CD1c-positive myeloid dendritic cell (primary cell): Measurements from ENCODE around the gene CIDEC.
"Not testable (repeated sequence)": the region's sequence is repeated elsewhere in the genome, so short reads cannot be mapped to it uniquely, and the experiment has no call there.

ENCODE experiments used
- DNase-seq: peaks from one replicate; pipeline ENCODE4 v3.0.0-alpha.2; 2016; ENCODE audit errors: extremely low spot score

The CIDEC gene

GRCh38 chr3:9901967-9902366 lies 21.9 kb upstream of the CIDEC start:
- DNase-seq: no peak

GRCh38 chr3:9900965-9901415 lies 20.9 kb upstream of the CIDEC start:
- not testable (repeated sequence) for DNase-seq

- no peak for DNase-seq
Measured at GRCh38 chr3:9899289-9899791, 19.3 kb upstream of the CIDEC start.

GRCh38 chr3:9898467-9899241 lies 18.6 kb upstream of the CIDEC start:
- DNase-seq: no peak

- DNase-seq: no peak
Measured at GRCh38 chr3:9897408-9898372, 17.6 kb upstream of the CIDEC start.

GRCh38 chr3:9896755-9897407 lies 16.8 kb upstream of the CIDEC start:
- not testable (repeated sequence) for DNase-seq

GRCh38 chr3:9895715-9896114 lies 15.7 kb upstream of the CIDEC start:
- DNase-seq: not testable (repeated sequence)

- no peak for DNase-seq
Measured at GRCh38 chr3:9893739-9894138, 13.7 kb upstream of the CIDEC start.

GRCh38 chr3:9891072-9891622 lies 11.1 kb upstream of the CIDEC start:
- no peak for DNase-seq

- DNase-seq: peak; percentile 97
Measured at GRCh38 chr3:9890249-9891071, 10.4 kb upstream of the CIDEC start, which contains the start of gene JAGN1. Gene JAGN1, plus strand, starts transcription at chr3:9890610. Its CDS starts 113 bp downstream, at chr3:9890723.

GRCh38 chr3:9889405-9889804 lies 9.4 kb upstream of the CIDEC start:
- no peak for DNase-seq

GRCh38 chr3:9888540-9888939 lies 8.5 kb upstream of the CIDEC start:
- DNase-seq: no peak

- DNase-seq: no peak
Measured at GRCh38 chr3:9887480-9887879, 7.4 kb upstream of the CIDEC start.

GRCh38 chr3:9886328-9886727 lies 6.3 kb upstream of the CIDEC start:
- no peak for DNase-seq

GRCh38 chr3:9884555-9885165 lies 4.6 kb upstream of the CIDEC start:
- DNase-seq: no peak

- no peak for DNase-seq
Measured at GRCh38 chr3:9883706-9884554, 3.9 kb upstream of the CIDEC start.

- DNase-seq: no peak
Measured at GRCh38 chr3:9881441-9881840, 1.4 kb upstream of the CIDEC start.

- no peak for DNase-seq
Measured at GRCh38 chr3:9878700-9879099, 1.4 kb downstream of the CIDEC start.

- DNase-seq: no peak
Measured at GRCh38 chr3:9876991-9877390, 3.1 kb downstream of the CIDEC start.
